A673 (cell line): ENCODE data around the gene ANAPC1.
"Not testable (repeated sequence)": the region's sequence is repeated elsewhere in the genome, so short reads cannot be mapped to it uniquely, and the experiment has no call there.

ENCODE experiments used
- CTCF ChIP-seq: fragments of 300-800, 200-600 bp; sonication (generic); conservative IDR thresholded peaks from 2 replicates; pipeline ENCODE4 v1.5.1; 2017; ENCODE audit warnings: low read depth, mild to moderate bottlenecking, antibody characterized with exemption, low read length, moderate library complexity, mixed read lengths
- EZH2 ChIP-seq: fragments of 200-600 bp; sonication (generic); IDR thresholded peaks from 2 replicates; pipeline ENCODE4 v1.6.1; 2017; ENCODE audit warnings: borderline replicate concordance, low read depth, mild to moderate bottlenecking, mixed read lengths, antibody characterized with exemption, low read length; ENCODE audit not compliant: poor library complexity, severe bottlenecking

GRCh38 chr2:111764151-111764550, 119.8 kb downstream of the ANAPC1 start:
- not testable (repeated sequence) for TF ChIP-seq CTCF, EZH2
